BLaER1 (cell line): Measurements from ENCODE around the gene CHAF1A.

Experiments
- H3K27ac ChIP-seq: shearing (Covaris generic); formaldehyde crosslinking; 2 replicates; pipeline ENCODE4 v1.8.1; 2022
- H3K27me3 ChIP-seq: shearing (Covaris generic); formaldehyde crosslinking; 2 replicates; pipeline ENCODE4 v1.8.1; 2022
- H3K36me3 ChIP-seq: shearing (Covaris generic); formaldehyde crosslinking; 2 replicates; pipeline ENCODE4 v1.8.1; 2022
- H3K4me1 ChIP-seq: shearing (Covaris generic); formaldehyde crosslinking; 2 replicates; pipeline ENCODE4 v1.8.1; 2022
- H3K4me2 ChIP-seq: shearing (Covaris generic); formaldehyde crosslinking; 2 replicates; pipeline ENCODE4 v1.8.1; 2022
- H3K4me3 ChIP-seq: shearing (Covaris generic); formaldehyde crosslinking; 2 replicates; pipeline ENCODE4 v1.8.1; 2022
- H3K9ac ChIP-seq: shearing (Covaris generic); formaldehyde crosslinking; 2 replicates; pipeline ENCODE4 v1.8.1; 2022
- H3K9me3 ChIP-seq: shearing (Covaris generic); formaldehyde crosslinking; 2 replicates; pipeline ENCODE4 v1.8.1; 2022
- H4K20me1 ChIP-seq: shearing (Covaris generic); formaldehyde crosslinking; 2 replicates; pipeline ENCODE4 v1.8.1; 2022
- Cebpa-rat ChIP-seq: shearing (Covaris generic); IDR thresholded peaks from 2 replicates; pipeline ENCODE4 v1.8.1; 2022

CHAF1A gene

GRCh38 chr19:4372165-4373012 lies 30.1 kb upstream of the CHAF1A start:
- no peak overlapping the region for H3K4me3 ChIP-seq
- H3K36me3 ChIP-seq: peaks cover 8% of the 10 kb centered on the region; the same call in 1 of the 2 replicates
- no peak overlapping the region; the same call in 1 of the 2 replicates for H3K27ac ChIP-seq
- TF ChIP-seq Cebpa-rat: no peak
- H3K9ac ChIP-seq: peak overlapping the region; percentile 74
- H4K20me1 ChIP-seq: peaks cover 100% of the 10 kb centered on the region
- H3K4me1 ChIP-seq: peaks cover 100% of the 10 kb centered on the region
- H3K27me3 ChIP-seq: no peaks in the 10 kb centered on the region
- no peaks in the 10 kb centered on the region for H3K9me3 ChIP-seq
- peak overlapping the region; percentile 100 for H3K4me2 ChIP-seq

- Histone ChIP-seq H4K20me1 (peaks cover 100% of the 10 kb centered on the region), H3K36me3 (peaks cover 6% of the 10 kb centered on the region; the same call in 1 of the 2 replicates), H3K4me3 (no peak overlapping the region; the same call in 1 of the 2 replicates), H3K9ac (peak overlapping the region; percentile 71), H3K4me2 (peak overlapping the region; percentile 100), H3K27me3 (no peaks in the 10 kb centered on the region), H3K9me3 (no peaks in the 10 kb centered on the region), H3K4me1 (peaks cover 100% of the 10 kb centered on the region), H3K27ac (peak overlapping the region; percentile 85; the same call in 1 of the 2 replicates)
- TF ChIP-seq Cebpa-rat: no peak
Measured at GRCh38 chr19:4373013-4373367, 29.4 kb upstream of the CHAF1A start.

- H3K9me3 ChIP-seq: no peaks in the 10 kb centered on the region
- H3K9ac ChIP-seq: peak overlapping the region; percentile 71
- H3K36me3 ChIP-seq: peaks cover 6% of the 10 kb centered on the region; the same call in 1 of the 2 replicates
- H3K4me3 ChIP-seq: peak overlapping the region; percentile 61
- TF ChIP-seq Cebpa-rat: no peak
- peaks cover 100% of the 10 kb centered on the region for H4K20me1 ChIP-seq
- peak overlapping the region; percentile 85 for H3K27ac ChIP-seq
- H3K27me3 ChIP-seq: no peaks in the 10 kb centered on the region
- peak overlapping the region; percentile 100 for H3K4me2 ChIP-seq
- peaks cover 100% of the 10 kb centered on the region for H3K4me1 ChIP-seq
Measured at GRCh38 chr19:4373601-4374497, 28.6 kb upstream of the CHAF1A start.

GRCh38 chr19:4374498-4375163 lies 27.8 kb upstream of the CHAF1A start:
- H3K9me3 ChIP-seq: no peaks in the 10 kb centered on the region
- peak overlapping the region; percentile 61 for H3K4me3 ChIP-seq
- peak overlapping the region; percentile 85 for H3K27ac ChIP-seq
- TF ChIP-seq Cebpa-rat: no peak
- H3K4me2 ChIP-seq: peak overlapping the region; percentile 100
- H3K9ac ChIP-seq: peak overlapping the region; percentile 71
- H4K20me1 ChIP-seq: peaks cover 100% of the 10 kb centered on the region
- no peaks in the 10 kb centered on the region for H3K27me3 ChIP-seq
- H3K4me1 ChIP-seq: peaks cover 100% of the 10 kb centered on the region
- H3K36me3 ChIP-seq: peaks cover 6% of the 10 kb centered on the region; the same call in 1 of the 2 replicates

- peak overlapping the region; percentile 71 for H3K9ac ChIP-seq
- H3K36me3 ChIP-seq: peaks cover 6% of the 10 kb centered on the region; the same call in 1 of the 2 replicates
- H3K4me3 ChIP-seq: peak overlapping the region; percentile 61
- H3K4me2 ChIP-seq: peak overlapping the region; percentile 100
- H3K27ac ChIP-seq: peak overlapping the region; percentile 85
- H3K4me1 ChIP-seq: peaks cover 100% of the 10 kb centered on the region
- H3K27me3 ChIP-seq: no peaks in the 10 kb centered on the region
- H4K20me1 ChIP-seq: peaks cover 100% of the 10 kb centered on the region
- TF ChIP-seq Cebpa-rat: peak; percentile 42; the same call in 1 of the 2 replicates
- H3K9me3 ChIP-seq: no peaks in the 10 kb centered on the region
Measured at GRCh38 chr19:4375164-4376027, 27.0 kb upstream of the CHAF1A start.

GRCh38 chr19:4376028-4376670 lies 26.3 kb upstream of the CHAF1A start:
- TF ChIP-seq Cebpa-rat: no peak
- peaks cover 2% of the 10 kb centered on the region; the same call in 1 of the 2 replicates for H3K36me3 ChIP-seq
- peak overlapping the region; percentile 68 for H3K9ac ChIP-seq
- H4K20me1 ChIP-seq: peaks cover 100% of the 10 kb centered on the region
- H3K9me3 ChIP-seq: no peaks in the 10 kb centered on the region
- H3K4me2 ChIP-seq: peak overlapping the region; percentile 100
- no peaks in the 10 kb centered on the region for H3K27me3 ChIP-seq
- H3K4me1 ChIP-seq: peaks cover 100% of the 10 kb centered on the region
- H3K4me3 ChIP-seq: peak overlapping the region; percentile 61
- peak overlapping the region; percentile 59 for H3K27ac ChIP-seq

GRCh38 chr19:4376671-4376990 lies 25.8 kb upstream of the CHAF1A start:
- H3K4me3 ChIP-seq: peak overlapping the region; percentile 61; the same call in 1 of the 2 replicates
- peaks cover 100% of the 10 kb centered on the region for H3K4me1 ChIP-seq
- H3K9me3 ChIP-seq: no peaks in the 10 kb centered on the region
- peaks cover 100% of the 10 kb centered on the region for H4K20me1 ChIP-seq
- no peak for TF ChIP-seq Cebpa-rat
- peak overlapping the region; percentile 100 for H3K4me2 ChIP-seq
- H3K27me3 ChIP-seq: no peaks in the 10 kb centered on the region
- no peaks in the 10 kb centered on the region; the same call in 1 of the 2 replicates for H3K36me3 ChIP-seq
- peak overlapping the region; percentile 68 for H3K9ac ChIP-seq
- H3K27ac ChIP-seq: peak overlapping the region; percentile 59

- Histone ChIP-seq H3K4me2 (peak overlapping the region; percentile 100), H3K36me3 (no peaks in the 10 kb centered on the region), H3K9ac (peak overlapping the region; percentile 68), H3K27me3 (no peaks in the 10 kb centered on the region), H3K9me3 (no peaks in the 10 kb centered on the region), H3K4me1 (peaks cover 100% of the 10 kb centered on the region), H3K4me3 (peak overlapping the region; percentile 61; the same call in 1 of the 2 replicates), H3K27ac (peak overlapping the region; percentile 59; the same call in 1 of the 2 replicates), H4K20me1 (peaks cover 100% of the 10 kb centered on the region)
- TF ChIP-seq Cebpa-rat: no peak
Measured at GRCh38 chr19:4376991-4377781, 25.3 kb upstream of the CHAF1A start.
